GM18907 (cell line): ENCODE data around the gene DXO.
"Not testable (repeated sequence)": the region's sequence is repeated elsewhere in the genome, so short reads cannot be mapped to it uniquely, and the experiment has no call there.

ENCODE experiments used
- ATAC-seq: cut with Tn5 transposase; IDR thresholded peaks from one replicate; pipeline ENCODE4 v1.9.1; 2021; ENCODE audit warnings: mild to moderate bottlenecking, moderate library complexity; ENCODE audit not compliant: unreplicated experiment

The DXO gene

GRCh38 chr6:31971993-31972708 lies at the start of gene DXO:
TSS of gene DXO (minus strand) at chr6:31972138. CDS start at chr6:31971675, 463 bp downstream.
- peak; percentile 81 for ATAC-seq

GRCh38 chr6:32014547-32014946 lies 42.6 kb upstream of the DXO start, which contains the start of gene C4B:
TSS of gene C4B (plus strand) at chr6:32014795. CDS start at chr6:32014846, 51 bp downstream.
- not testable (repeated sequence) for ATAC-seq

DNA sequence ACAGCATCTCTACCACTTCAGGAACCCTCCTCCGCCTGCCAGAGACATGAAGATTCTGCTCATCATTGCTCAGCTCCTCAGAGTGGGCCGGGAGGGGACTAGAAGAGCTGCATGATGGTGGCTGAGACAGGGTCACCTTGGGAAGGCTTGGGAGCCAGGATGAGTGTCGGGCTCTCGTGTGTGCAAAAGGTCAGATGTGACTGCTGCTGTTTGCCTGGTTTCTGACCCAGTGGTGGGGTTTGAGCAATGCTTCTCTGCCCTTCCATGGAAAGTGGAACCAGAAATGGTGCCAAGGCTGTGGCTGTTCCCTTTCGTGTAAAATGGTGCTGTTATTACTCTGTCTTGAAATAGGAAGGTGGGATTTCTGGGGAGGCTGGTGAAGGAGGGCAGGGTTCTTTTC lies 41.8 kb upstream of the DXO start:
- not testable (repeated sequence) for ATAC-seq

- not testable (repeated sequence) for ATAC-seq
Measured at GRCh38 chr6:32012941-32013617, 41.1 kb upstream of the DXO start.

DNA sequence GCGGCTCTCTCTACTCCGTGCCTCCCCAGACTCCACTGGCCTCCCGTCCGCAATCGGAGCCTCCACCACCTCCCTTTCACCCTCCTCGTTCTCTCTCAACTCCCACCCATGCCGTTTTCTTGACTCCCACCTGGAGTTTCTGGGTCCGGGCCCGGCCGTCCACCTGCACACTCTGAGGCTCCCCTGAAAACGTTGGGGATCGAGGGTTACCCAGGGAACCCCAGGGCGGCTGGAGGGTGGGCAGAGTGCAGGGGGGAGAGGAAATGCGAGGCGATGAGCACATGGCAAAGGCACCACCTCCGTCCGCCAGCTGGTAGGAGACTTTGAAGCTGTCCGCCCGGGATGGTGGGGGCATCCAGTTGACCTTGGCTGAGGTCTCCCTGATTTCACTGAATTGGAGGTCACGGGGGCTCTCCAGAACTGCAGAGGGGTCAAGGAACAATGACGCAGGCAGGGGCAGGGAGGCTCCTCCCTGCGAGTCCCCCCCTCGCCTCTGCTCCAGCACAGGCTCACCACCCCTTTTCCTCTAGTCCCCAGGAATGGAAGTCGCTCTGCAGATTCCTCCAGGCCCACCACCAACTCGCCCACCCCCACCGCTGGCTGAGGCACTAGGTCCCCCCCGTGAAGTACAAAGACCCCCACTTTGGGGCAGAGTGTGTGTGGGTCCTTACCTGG lies 39.1 kb upstream of the DXO start:
- not testable (repeated sequence) for ATAC-seq

GRCh38 chr6:32009537-32009936 lies 37.6 kb upstream of the DXO start:
- not testable (repeated sequence) for ATAC-seq

DNA sequence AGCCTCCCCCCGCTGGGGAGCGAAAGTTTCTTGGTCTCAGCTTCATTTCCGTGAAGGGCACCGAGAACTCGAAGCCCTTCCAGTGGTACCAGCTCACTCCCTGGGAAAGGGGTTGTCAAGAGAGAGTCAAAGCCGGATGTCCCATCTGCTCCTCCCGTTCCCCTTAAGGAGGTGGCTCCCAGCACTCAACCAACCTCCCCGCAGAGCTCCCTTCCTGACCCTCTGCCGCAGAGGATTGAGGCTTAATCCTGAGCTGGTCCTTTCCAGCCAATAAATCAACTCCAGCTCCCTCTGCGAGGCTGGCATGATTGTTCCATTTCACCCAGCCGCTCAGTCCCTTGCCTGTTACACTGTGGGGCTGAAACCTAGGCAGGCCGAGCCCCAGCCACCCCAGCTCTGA lies 36.7 kb upstream of the DXO start:
- ATAC-seq: not testable (repeated sequence)

GRCh38 chr6:32008037-32008436 lies 36.1 kb upstream of the DXO start:
- ATAC-seq: not testable (repeated sequence)

DNA sequence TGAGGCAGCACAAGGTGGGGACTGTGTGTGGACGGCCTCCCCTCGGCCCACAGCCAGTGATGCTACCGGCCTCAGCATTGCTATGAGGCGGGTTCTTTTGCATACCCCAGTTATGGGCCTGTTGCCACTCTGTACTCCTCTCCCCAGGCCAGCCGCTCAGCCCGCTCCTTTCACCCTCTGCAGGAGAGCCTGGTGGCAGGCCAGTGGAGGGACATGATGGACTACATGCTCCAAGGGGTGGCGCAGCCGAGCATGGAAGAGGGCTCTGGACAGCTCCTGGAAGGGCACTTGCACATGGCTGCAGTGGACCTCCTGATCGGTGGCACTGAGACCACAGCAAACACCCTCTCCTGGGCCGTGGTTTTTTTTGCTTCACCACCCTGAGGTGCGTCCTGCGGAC lies 35.1 kb upstream of the DXO start:
- ATAC-seq: not testable (repeated sequence)

GRCh38 chr6:32005991-32006529 lies 34.1 kb upstream of the DXO start:
- not testable (repeated sequence) for ATAC-seq

DNA sequence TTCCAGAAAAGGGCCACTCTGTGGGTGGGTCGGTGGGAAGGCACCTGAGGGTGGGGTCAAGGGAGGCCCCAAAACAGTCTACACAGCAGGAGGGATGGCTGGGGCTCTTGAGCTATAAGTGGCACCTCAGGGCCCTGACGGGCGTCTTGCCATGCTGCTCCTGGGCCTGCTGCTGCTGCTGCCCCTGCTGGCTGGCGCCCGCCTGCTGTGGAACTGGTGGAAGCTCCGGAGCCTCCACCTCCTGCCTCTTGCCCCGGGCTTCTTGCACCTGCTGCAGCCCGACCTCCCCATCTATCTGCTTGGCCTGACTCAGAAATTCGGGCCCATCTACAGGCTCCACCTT lies 33.6 kb upstream of the DXO start:
- not testable (repeated sequence) for ATAC-seq

DNA sequence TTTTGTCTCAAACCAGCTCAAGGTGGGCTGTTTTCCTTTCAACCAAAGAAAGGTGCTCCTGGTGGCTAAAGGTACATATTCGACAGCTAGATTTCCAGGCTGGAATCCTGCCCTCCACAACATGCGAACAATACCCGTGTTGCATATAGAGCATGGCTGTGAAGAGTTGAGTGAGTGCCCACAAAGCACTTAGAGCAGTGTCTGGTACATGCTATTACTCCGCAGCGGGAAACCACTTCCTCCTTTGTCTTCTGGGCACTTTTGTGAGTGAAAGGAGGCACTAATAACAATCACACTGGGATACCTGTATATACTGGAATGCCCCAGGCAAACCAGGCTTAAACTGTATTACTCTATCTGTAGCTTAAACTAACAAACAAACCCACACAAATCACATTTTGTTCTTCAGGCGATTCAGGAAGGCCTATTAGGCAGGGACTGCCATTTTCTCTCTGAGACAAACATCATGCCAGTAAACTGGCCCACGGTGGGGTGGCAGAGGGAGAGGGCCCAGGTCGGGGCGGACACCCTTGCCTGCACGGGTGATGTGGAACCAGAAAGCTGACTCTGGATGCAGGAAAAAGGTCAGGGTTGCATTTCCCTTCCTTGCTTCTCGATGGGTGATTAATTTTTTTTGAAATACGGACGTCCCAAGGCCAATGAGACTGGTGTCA lies 33.1 kb upstream of the DXO start:
- not testable (repeated sequence) for ATAC-seq

- not testable (repeated sequence) for ATAC-seq
Measured at GRCh38 chr6:32004393-32004792, 32.5 kb upstream of the DXO start.

- not testable (repeated sequence) for ATAC-seq
Measured at GRCh38 chr6:32003301-32003700, 31.4 kb upstream of the DXO start.

GRCh38 chr6:32002546-32003268 lies 30.8 kb upstream of the DXO start:
- ATAC-seq: not testable (repeated sequence)

GRCh38 chr6:31996385-31996784 lies 24.4 kb upstream of the DXO start:
- not testable (repeated sequence) for ATAC-seq

- not testable (repeated sequence) for ATAC-seq
Measured at GRCh38 chr6:31994421-31994820, 22.5 kb upstream of the DXO start.

GRCh38 chr6:31989363-31989762 lies 17.4 kb upstream of the DXO start:
- ATAC-seq: not testable (repeated sequence)

- not testable (repeated sequence) for ATAC-seq
Measured at GRCh38 chr6:31981744-31982143, 9.8 kb upstream of the DXO start, which contains the start of gene C4A. TSS of gene C4A (plus strand) at chr6:31982057. CDS start at chr6:31982108, 51 bp downstream.

DNA sequence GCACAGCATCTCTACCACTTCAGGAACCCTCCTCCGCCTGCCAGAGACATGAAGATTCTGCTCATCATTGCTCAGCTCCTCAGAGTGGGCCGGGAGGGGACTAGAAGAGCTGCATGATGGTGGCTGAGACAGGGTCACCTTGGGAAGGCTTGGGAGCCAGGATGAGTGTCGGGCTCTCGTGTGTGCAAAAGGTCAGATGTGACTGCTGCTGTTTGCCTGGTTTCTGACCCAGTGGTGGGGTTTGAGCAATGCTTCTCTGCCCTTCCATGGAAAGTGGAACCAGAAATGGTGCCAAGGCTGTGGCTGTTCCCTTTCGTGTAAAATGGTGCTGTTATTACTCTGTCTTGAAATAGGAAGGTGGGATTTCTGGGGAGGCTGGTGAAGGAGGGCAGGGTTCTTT lies 9.1 kb upstream of the DXO start:
- not testable (repeated sequence) for ATAC-seq
